Stimulated activated CD8-positive, alpha-beta memory T cell treated with anti-CD3 and anti-CD28 coated beads, Interleukin-12 subunit alpha, Interleukin-12 subunit beta, amount 100 ng/mL, for 24 hours (primary cell): ENCODE measurements around the gene TEPSIN.
"Not testable (repeated sequence)": the region's sequence is repeated elsewhere in the genome, so short reads cannot be mapped to it uniquely, and the experiment has no call there.

Experiments used
- DNase-seq: peaks from one replicate; pipeline ENCODE4 v3.0.0-alpha.2; 2020; ENCODE audit errors: extremely low read depth

Gene TEPSIN

DNA sequence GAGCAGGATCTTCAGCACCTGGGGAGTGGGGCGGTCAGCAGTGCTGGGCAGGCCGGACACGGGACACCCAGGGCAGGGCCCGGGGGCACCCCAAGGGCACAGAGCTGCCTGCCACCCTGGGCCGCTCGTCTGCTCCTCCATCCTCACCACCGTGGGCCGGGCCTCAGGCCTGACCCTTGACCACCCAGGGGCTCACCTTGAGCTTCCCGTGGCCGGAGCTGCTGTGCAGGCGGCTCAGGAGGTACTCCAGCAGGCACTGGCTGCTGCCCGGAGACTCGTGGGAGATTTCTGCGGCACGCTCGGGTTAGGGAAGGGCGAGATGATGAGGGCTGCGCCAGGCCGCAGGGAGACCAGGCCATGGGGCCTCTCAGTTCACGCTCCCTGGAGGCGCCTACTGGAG, 2.1 kb downstream of the TEPSIN start:
- DNase-seq: no peak

DNA sequence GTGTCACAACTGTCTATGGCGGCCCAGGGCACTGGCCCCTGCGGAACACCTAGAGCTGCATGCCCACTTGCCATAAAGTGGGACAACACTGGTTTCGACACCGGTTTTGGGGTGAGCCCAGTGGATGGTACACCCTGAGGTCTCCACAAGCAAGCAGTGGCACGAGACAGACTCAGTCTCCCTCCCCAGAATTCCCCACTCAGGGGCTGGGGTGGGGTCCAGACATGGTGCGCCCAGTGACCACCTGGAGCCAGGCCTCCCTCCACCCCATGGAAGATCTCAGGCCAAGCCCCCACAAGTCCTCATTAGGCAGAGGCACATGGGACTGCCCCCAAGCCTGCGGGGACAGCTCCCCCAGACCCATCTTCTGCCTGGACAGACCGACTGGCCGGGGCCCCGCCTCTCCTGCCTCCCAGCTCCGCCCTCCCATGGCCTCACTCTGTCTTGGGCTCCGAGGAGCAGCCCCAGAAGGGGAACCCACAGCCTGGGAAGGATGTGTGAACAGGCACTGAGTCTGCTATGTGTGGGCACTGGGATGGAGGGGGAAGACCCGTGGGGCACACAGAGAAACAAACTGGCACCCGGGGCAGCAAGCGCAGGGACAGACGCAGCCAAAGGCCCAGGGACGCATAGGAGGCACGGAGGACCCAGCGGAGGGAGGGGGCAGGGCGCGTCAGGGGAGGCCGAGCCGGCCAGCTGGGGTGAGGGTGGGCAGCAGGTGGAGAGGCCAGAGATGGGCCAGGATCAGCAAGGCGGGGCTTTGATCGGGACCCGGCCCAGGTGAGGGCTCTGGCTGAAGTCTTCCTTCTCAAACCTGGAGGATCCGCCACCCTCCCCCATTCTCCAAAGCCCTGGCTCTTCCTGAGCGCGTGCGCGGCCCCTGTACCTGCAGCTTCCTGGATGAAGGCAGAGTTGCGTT, 2.8 kb downstream of the TEPSIN start:
- DNase-seq: no peak

DNA sequence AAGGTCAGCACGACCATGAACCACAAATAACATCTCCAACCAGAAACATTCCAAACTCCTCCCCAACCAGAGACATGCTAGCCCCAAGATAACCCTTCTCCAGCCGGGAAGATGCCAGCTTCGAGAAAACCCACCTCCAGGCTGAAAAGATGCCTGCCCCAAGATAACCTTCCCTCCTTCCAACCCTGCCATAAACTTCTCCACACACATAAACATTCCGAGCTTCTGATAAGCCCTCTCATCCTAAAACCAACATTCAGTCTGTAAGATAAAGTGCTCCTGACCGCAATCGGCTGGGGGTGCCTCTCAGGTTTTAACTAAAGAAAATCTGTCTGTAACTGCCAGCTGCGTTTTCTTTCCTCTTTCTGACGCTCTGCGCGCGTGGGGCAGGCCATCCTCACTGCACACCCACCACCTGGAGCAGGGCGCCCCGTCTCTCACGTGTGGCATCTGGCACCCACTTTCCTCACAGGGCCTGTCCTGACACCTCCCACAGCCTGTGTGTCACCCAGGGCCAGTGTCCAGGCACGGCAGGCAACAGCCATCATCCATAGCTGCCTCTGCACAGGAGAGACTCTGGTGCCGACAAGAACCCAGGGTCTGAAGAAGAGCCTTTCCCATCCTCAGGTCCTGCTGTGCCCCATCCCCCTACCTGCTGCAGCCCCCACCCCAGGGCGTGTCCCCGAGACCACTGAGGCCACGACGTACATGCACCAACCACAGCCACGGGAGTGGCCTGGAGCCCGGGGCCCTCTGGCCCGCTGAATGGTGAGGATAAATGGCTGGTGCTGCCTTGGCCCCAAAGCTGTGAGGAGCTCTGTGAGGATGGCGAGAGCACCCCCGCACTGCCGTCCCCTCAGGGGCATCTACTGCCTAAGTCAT, 3.7 kb downstream of the TEPSIN start:
- DNase-seq: no peak

DNA sequence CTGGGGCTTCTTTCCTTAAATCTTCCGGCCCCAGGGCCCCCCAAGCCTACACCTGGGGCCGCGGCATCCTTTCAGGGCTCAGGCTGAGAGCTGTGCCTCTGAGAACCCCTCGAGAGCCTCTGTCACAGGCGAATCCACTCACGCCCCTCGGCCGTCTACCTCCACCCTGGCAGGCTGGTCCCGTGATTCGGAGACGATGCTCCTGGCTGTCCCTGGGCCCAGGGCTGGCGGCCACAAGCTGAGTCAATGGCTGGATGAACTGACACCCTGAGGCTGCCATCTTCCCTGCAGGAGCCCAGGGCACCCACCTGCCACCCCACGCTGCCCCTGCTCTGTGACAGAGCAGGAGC, 4.4 kb downstream of the TEPSIN start:
- no peak for DNase-seq

DNA sequence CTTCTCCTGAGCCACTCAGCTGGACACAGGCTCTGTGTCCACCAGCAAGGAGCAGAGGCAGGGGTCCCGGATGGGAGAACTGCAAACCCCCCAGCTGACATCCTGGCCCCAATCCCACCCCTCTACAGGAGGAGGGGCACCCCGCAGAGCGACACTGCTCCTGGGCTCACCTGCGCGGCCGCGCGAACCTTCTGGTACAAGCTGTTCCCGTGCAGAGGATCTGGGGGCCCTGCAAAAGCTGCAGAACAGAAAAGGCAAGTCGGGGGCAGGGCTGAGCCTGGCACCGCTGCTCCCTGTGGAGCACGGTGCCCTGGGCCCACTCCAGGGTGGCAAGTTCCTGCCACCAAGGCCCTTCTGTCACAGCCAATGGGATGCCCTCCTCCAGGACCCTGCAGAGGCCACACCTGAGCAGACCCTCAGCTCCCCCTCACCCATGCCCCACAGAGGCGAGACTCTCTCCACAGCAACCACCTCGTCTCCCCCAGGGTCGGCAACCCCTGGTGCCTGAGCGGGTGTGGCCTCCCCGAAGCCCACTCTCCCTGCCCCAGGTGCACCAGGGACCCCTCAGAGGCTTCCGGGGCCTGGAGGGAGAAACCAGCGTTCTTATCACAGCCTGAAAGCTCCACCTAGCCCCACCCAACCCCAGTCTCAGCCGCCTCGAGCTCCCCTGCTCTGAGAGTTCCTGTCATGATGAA, 4.9 kb downstream of the TEPSIN start:
- no peak for DNase-seq

DNA sequence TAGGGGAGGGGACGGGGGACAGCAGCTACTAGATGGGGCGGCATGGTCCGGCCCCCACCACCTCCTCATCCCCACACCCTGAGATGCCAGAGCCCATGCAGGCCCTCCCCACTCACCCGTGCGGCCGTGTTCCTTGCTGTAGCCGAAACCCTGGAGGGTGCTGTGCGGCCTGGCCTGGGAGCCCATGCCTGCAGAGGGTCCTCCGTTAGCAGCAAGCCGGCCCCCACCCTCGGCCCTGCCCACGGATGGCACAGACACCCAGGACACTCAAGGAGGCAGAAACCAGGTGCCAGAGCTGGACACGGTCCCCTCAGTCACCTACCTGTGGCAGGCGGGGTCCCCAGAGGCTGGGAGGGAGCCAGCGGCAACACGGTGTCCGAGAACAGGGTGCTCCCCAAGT, 5.5 kb downstream of the TEPSIN start:
- no peak for DNase-seq

DNA sequence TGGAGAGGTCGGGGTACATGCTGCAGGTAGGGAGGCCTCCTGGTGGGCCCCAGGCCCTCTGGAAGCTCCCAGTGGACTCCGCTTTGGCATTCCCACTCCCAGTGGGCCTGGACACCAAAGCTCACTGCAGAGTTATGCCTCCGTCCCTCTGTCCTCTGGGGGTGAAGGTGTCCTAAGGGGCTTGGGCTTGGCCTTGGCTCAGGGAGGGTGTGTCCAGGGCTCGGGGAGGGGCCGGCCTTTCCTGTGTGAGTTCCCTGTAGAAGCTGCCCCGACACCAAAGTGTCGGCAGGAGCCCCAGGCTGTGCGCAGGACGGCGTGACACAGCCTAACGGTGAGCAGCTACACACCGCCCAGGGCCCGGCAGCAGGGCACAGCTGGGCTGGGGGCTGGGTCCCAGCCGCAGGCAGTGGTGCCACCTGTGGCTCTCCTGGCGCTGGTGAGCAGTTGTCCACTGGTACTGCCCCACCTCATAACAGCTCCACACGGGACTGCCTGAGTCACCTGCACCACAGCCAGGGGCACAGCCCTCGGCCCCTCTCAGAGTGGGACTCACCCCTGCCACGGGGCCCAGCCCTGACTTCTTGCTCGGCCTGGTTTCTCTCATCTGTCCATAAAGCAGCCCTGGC, 6.1 kb downstream of the TEPSIN start:
- DNase-seq: no peak

DNA sequence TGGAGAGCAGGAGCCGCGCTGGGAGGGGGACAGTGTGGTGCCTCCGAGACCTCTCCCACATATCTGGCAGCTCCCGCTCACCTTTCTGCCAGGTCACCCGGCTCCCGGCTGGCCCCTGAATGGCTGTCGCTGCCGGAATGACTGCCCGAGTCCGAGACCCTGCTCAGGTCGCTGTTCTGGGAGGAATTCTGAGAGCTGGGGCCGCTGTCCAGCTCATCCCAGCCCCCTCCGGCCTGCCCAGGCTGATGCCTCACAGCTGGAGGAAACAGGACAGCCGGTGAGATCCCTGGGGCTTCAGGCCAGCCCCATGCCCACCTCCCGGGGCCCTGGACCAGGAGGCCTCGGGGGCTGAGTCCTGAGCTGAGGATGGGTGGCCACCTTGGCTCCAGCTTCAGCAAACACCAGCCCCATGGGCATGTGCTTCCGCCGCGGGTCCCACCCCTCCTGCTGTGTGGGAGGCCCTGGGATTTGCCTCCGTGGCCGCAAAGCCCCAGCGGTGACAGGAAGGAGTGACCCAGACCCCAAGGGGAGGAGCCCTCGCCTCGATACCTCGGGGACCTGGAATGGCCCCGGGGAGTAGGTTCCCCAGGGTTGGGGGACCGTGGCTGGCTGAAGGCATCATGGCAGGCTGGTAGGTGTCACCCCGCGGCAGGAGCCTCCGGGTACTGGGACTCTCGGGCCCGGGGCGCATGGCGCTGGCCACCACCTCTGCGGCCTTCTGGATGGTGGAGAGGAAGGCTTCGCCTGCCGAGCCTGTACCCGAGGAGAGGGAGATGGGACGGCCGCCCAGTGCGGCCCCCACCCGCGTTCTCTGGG, 6.9 kb downstream of the TEPSIN start:
- DNase-seq: no peak

DNA sequence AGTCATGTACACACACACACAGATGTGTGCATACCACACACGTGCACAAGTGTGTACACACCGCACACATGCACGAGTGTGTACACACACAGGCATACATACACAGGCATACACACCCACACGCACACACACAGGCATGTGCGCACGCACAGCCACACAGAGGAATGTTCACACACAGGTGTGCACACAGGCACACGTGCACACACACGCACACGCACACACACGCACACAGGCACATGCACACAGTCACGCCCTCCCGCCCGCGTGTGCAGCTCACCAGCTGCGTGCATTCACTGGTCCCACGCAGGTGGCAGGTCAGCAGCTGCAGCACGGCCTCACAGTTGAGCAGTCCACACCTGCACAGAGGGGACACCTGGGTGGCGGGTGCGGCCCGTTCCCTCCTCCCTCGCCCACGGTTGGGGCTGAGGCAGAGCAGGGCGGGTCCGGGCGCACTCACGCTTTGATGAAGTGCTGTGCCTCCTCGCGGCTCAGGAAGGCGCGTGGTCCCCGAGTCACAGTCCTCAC, 7.7 kb downstream of the TEPSIN start:
- no peak for DNase-seq

DNA sequence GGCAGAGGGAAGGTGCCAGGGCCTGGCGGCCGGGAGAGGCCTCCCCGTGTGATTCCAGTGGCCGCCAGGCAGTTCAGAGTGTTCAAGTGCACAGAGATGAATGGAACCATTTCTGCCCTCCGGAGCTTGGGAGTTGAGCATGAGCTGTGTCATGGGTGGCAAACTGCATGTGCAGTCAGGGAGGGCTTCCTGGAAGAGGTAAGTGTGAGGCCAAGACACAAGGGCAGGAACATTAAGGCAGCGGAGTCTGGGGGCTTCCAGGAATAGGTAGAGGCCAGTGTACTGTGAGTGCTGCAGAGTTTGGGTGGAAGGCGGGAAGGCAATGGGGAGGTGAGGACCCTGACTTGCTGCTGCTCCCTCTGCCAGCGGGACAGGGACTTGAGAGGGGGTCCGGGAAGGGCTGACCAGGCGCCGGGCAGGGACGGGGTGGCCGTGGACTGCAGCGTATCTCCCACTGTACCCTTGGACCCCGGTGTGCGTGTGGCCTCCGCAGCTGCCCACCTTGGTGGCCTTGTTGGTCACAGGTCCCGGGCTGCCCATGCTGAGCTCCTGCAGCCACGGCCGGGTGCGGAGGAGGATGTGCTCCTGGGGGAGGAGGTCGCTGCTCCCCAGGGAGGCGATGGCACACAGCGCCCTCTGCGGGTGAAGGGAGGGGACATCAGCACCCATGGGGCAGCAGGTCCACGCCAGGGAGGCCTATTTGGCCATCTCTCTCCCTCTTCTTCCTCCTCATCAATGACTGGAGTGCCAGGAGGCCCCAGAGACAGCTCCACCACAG, 8.6 kb downstream of the TEPSIN start:
- no peak for DNase-seq

DNA sequence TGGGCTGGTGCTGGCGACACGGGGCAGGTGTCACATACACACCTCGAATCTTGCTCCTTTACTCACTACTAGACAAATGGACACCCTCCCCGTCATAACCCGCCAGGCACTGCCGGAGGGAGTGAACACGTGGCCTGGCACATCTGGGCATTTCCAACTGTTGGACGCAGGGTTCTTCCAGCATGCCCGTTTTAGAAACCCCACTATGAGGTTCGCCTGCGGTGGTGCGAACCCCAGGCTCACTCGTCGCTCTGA, 9.3 kb downstream of the TEPSIN start:
- DNase-seq: no peak

DNA sequence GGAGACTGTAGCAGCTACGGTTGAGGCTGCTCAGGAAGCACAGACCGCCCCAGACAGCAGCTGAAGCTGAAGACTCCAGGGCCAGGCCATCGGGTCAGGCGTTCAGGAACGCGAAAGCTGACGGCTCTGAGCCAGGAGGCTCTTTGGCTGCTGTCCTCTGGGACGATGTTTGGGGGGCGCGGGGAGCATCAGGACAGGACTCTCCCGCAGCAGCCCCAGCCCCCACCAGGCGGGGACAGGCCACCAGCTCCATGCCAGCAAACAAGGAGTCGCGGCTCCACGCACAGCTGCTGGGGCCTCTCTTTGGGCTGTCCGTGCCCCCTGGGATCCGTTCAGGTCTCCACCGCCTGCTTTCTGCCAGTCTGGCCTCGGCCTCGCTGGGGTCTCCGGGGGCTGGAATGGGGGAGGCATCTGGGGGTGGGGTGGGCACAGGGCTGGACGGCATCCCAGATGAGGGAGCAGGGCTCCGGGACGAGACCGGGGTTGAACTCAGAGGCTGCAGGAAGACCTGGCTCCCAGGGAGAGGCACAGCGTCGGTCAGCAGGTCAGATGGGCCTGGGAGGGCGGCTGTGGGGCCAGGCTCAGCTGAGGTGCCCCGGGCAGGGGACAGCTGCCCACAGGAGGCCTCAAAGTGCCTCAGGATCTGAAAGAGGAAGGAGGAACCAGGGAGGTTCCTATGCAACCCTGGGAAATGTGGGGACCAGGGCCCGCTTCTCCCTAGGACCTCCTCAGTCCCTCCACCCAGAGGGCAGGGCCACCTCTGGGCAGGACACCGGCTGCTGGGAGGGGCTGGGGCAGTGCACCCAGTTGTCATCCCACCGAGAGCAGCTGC, 9.8 kb downstream of the TEPSIN start:
- no peak for DNase-seq

DNA sequence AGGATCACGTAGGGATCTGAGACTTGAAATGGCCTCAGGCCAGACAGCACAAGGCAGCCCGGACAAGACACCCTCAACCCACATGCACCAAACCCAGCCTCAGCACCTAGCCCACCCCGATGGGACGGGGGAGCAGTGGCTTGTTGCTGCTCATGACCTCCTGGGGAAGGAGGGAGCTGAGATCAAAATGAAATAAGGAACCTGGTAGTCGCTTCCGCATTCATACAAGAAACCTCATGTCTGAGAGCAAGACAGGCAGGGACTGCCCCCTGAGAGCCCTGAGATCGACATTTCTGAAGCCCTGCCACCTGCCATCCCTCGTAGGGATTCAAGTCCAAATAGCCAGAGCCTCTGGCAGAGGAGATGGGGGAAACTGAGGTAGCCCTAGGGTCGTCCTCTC, 10.4 kb downstream of the TEPSIN start:
- DNase-seq: no peak

DNA sequence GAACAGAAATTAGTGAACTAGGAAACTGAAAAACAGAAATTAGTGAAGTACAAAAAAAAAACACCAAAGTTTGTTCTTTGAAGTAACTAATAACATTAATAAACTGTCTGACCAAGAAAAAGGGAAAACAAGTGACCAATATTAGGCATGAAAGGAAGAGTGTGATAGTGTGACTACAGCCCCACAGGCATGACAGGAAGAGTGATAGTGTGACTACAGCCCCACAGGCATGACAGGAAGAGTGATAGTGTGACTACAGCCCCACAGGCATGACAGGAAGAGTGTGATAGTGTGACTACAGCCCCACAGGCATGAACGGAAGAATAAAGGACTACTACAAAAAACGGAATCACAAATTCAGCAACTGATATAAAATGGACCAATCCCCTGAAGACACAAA, 11.2 kb downstream of the TEPSIN start:
- not testable (repeated sequence) for DNase-seq

DNA sequence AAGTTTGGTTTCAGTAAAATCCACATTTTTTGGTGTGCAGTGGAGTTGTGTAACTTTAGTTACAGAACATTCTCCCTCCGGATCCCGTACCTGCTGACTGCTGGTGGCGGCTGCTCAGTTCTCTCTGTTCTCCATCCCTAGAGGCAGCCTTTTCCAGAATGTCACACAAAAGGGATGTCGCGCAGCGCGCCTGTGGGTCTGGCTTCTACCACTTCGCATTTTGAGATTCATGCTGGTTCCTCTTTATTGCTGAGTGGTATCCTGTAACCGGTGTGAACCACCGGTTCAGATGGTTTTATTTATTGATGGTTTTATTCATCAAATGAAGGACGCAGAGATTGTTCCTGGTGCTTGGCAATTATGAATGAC, 15.1 kb downstream of the TEPSIN start:
- DNase-seq: no peak

DNA sequence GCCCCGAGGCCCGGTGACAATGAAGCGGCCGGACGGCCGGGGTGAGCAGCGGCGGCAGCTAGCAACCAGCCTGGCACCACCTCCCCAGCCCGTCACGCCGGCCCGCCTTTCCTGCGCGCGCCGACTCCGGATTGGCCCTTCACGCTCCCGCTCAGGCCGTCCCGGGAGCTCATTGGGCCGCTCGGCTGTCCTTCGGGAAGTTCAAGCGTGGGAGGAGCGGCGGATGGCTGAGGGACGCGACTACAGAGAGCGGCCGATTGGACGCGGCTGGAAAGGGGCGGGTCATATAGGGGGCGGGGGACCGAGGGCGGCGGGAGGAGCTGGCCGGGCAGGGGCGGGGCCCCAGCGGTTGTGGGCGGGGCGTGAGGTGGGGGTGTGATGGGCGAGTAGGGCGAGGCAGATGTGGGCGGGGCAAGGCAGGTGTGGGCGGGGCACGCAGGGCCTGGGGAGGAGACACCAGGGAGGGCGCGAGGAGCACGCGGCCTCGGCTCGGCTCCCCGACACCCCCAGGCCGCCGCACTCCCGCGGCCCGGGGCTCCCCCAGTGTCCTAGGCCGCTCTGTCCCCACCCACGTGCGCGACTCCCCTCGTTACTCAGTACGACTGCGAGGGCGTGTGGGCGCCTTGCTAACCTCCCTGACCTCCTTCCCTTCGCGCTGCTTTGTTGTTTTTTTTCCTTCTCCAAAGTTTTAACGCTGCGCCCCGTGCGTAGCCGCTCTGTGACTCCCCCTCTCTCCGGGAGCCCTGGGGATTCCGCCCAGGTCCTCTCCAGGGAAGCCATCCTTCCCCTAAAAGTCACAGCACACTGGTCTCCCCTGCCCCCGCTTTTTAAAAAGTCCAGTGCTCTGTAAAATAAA, 15.7 kb downstream of the TEPSIN start, which contains the start of gene CEP131:
TSS of gene CEP131 (minus strand) at position 60 of the 856 bp plus-strand sequence. CDS start 2,909 bp downstream, outside the sequence.
- DNase-seq: peak; percentile 99

DNA sequence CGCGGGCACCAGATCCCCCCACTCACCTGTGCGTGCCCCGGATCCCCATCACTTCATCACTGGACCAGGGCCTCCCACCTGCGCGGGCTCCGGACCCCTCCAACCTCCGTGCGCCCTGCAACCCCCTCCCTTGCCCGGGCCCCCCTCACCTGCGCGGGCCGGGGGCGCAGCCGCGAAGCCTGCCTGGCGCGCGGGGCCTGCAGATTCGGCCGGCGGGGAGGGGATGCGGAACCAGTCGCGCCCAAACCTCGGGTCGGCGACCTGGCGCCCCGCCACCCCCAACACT, 16.3 kb downstream of the TEPSIN start:
- no peak for DNase-seq

DNA sequence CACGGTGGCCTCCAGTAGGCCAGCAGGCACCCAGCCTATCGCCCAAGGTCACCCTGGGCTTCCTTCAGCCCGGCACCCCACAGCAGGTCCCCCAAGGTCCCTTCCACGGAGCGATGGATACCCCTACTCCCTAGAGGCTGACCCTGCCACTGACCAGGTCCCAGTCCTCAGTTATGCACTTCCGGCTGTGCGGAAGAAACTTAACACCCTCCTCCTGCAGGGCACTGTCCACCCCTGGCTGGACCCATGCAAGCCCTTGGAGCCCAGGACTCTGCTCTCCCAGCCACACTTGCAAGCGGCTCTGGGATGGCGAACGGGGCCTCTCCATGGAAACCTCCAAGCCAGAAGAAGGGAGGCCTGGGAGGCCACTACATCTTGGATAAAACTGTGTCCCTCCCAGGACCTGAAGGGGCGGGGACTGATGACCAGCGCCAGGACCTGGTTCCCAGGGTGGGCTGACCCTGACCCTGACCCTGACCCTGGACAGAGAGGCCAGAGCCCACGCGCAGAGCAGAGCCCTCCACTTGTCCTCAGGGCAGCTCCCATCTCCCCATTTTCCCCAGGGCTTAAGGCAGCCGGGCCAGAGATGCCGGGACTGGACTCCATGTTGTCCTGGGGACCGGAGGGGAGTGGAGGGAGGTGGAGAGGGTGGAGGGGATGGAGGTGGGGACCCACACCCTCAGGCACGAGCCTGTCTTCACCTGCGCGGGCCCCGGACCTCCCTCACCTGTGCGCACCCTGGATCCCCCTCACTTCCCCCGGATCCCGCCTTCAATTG, 16.8 kb downstream of the TEPSIN start:
- no peak for DNase-seq
